IgD-negative memory B cell (primary cell): Measurements from ENCODE around the gene PRKCE. TPM values are rescaled to one million over a fixed set of nuclear protein-coding genes. Genes with fewer than 3 reads are reported as not detected.
"Not testable (repeated sequence)": the region's sequence is repeated elsewhere in the genome, so short reads cannot be mapped to it uniquely, and the experiment has no call there.

Experiments used
- H3K27ac Mint-ChIP-seq, 3 donors: one replicate each; pipeline ENCODE4 v1.8.0; 2020 to 2022; ENCODE audit warnings: mild to moderate bottlenecking in 3 of 3, mixed read lengths in 3 of 3, moderate library complexity in 1 of 3
- H3K27me3 Mint-ChIP-seq: one replicate; pipeline ENCODE4 v1.8.0; 2021; ENCODE audit warnings: mixed read lengths
- H3K36me3 Mint-ChIP-seq: one replicate; pipeline ENCODE4 v1.8.0; 2020; ENCODE audit warnings: mild to moderate bottlenecking, mixed read lengths
- H3K4me1 Mint-ChIP-seq, 3 donors: one replicate each; pipeline ENCODE4 v1.8.0; 2020 to 2022; ENCODE audit warnings: mixed read lengths in 3 of 3, mild to moderate bottlenecking in 1 of 3
- H3K4me3 Mint-ChIP-seq, 4 donors: one replicate each; pipeline ENCODE4 v1.8.0; 2020 to 2022; ENCODE audit warnings: mild to moderate bottlenecking in 4 of 4, mixed read lengths in 4 of 4, moderate library complexity in 3 of 4
- H3K9me3 Mint-ChIP-seq, 3 donors: one replicate each; pipeline ENCODE4 v1.8.0; 2020 to 2021; ENCODE audit warnings: mixed read lengths in 3 of 3, mild to moderate bottlenecking in 1 of 3
- polyA plus RNA-seq: library from polyadenylated mRNA; unstranded; fragments of 300-500 nt; fragmentation: Illumina TruSeq; gene quantifications from one replicate; pipeline ENCODE4 v1.2.3, GENCODE V29; 2021

The PRKCE gene
- polyA plus RNA-seq, 1 donor from 2014 or later, result 12.7 TPM

GRCh38 chr2:45905632-45905958, 254.1 kb downstream of the PRKCE start:
- Mint-ChIP-seq H3K9me3 (no peaks in the 10 kb centered on the region), H3K27ac (no peak overlapping the region), H3K4me1 (peaks cover 19 to 28% (median 22%) of the 10 kb centered on the region in 3 donors), H3K36me3 (peaks cover 2% of the 10 kb centered on the region), H3K4me3 (no peak overlapping the region), H3K27me3 (no peaks in the 10 kb centered on the region)

GRCh38 chr2:45907592-45907991, 256.1 kb downstream of the PRKCE start:
- Mint-ChIP-seq H3K4me1 (peaks cover 19 to 27% (median 21%) of the 10 kb centered on the region in 3 donors), H3K9me3 (no peaks in the 10 kb centered on the region), H3K27me3 (no peaks in the 10 kb centered on the region), H3K27ac (no peak overlapping the region), H3K36me3 (peaks cover 2% of the 10 kb centered on the region), H3K4me3 (no peak overlapping the region)

- Mint-ChIP-seq H3K4me3 (peak overlapping the region in 1 of 4 donors; percentile 32), H3K27me3 (no peaks in the 10 kb centered on the region), H3K36me3 (peaks cover 2% of the 10 kb centered on the region), H3K27ac (peak overlapping the region in 2 of 3 donors; percentile 41 to 50), H3K4me1 (peaks cover 19 to 23% (median 21%) of the 10 kb centered on the region in 3 donors), H3K9me3 (no peaks in the 10 kb centered on the region)
These were observed 257.1 kb downstream of the PRKCE start for GRCh38 chr2:45908316-45909170.

DNA sequence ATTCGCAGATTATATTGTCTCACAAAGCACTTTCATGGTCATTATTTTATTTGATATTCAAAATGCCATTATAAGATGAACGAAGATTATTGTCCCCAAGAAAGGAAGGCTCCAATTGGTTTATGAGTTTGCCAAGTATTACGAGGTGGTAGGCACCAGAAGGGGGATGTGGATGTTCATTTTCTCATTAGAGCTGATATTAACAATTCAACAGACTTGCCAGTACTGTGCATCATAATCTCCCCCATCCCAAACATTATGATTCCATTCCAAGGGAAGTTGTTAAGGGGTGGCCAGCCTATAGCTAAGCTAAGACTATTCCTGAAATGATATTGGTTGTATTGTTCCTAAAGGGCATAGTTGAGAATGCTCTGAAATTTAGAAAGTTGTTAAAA, 257.7 kb downstream of the PRKCE start:
- Mint-ChIP-seq H3K27ac (peak overlapping the region in 2 of 3 donors; percentile 41 to 50), H3K27me3 (no peaks in the 10 kb centered on the region), H3K36me3 (peaks cover 2% of the 10 kb centered on the region)

GRCh38 chr2:45909677-45910191, 258.3 kb downstream of the PRKCE start:
- Mint-ChIP-seq H3K27me3 (no peaks in the 10 kb centered on the region), H3K9me3 (no peaks in the 10 kb centered on the region), H3K27ac (peak overlapping the region; percentile 41 to 76 (median 50))

More for the DNA sequence above, 257.7 kb downstream of the PRKCE start:
- H3K4me3 Mint-ChIP-seq, result no peak overlapping the region
- no peaks in the 10 kb centered on the region for H3K9me3 Mint-ChIP-seq
- peaks cover 19 to 26% (median 21%) of the 10 kb centered on the region in 3 donors for H3K4me1 Mint-ChIP-seq

GRCh38 chr2:45910473-45911060, 259.1 kb downstream of the PRKCE start:
- H3K36me3 Mint-ChIP-seq, result peaks cover 4% of the 10 kb centered on the region
- H3K4me3 Mint-ChIP-seq, result peak overlapping the region in 2 of 4 donors; percentile 2 to 43
- H3K4me1 Mint-ChIP-seq, result peaks cover 22 to 34% (median 25%) of the 10 kb centered on the region in 3 donors
- no peaks in the 10 kb centered on the region for H3K27me3 Mint-ChIP-seq
- no peaks in the 10 kb centered on the region for H3K9me3 Mint-ChIP-seq
- no peak overlapping the region for H3K27ac Mint-ChIP-seq

More at GRCh38 chr2:45909677-45910191, 258.3 kb downstream of the PRKCE start:
- peak overlapping the region in 3 of 4 donors; percentile 32 to 84 (median 70) for H3K4me3 Mint-ChIP-seq
- H3K36me3 Mint-ChIP-seq, result peaks cover 4% of the 10 kb centered on the region
- H3K4me1 Mint-ChIP-seq, result peaks cover 21 to 31% (median 24%) of the 10 kb centered on the region in 3 donors

GRCh38 chr2:45911538-45911937, 260.1 kb downstream of the PRKCE start:
- peaks cover 4% of the 10 kb centered on the region for H3K36me3 Mint-ChIP-seq
- no peak overlapping the region for H3K27ac Mint-ChIP-seq
- no peaks in the 10 kb centered on the region for H3K9me3 Mint-ChIP-seq
- no peak overlapping the region for H3K4me3 Mint-ChIP-seq
- peaks cover 26 to 42% (median 27%) of the 10 kb centered on the region in 3 donors for H3K4me1 Mint-ChIP-seq
- H3K27me3 Mint-ChIP-seq, result no peaks in the 10 kb centered on the region

DNA sequence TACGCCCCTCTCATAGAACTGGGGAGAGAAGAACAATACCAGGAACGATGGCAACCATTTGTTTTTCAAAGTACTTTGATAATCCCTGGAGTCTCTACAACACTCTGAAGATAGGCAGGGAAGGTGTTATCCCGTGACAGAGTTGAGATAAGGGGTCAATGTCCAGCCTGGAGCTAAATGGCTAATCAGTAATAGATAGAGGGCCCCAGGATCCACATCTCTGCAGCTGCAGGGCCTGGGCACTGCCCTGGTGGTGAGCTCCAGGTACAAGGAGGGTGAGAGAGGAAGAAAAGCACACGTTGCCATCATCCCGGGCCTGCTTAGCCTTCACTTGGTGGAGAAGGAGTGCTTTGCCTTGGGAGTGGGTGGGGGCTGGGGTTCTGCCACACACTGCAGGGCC, 260.6 kb downstream of the PRKCE start:
- H3K9me3 Mint-ChIP-seq, result no peaks in the 10 kb centered on the region
- peaks cover 4% of the 10 kb centered on the region for H3K36me3 Mint-ChIP-seq
- H3K27me3 Mint-ChIP-seq, result no peaks in the 10 kb centered on the region
- no peak overlapping the region for H3K27ac Mint-ChIP-seq
- no peak overlapping the region for H3K4me3 Mint-ChIP-seq
- H3K4me1 Mint-ChIP-seq, result peaks cover 26 to 43% (median 27%) of the 10 kb centered on the region in 3 donors

DNA sequence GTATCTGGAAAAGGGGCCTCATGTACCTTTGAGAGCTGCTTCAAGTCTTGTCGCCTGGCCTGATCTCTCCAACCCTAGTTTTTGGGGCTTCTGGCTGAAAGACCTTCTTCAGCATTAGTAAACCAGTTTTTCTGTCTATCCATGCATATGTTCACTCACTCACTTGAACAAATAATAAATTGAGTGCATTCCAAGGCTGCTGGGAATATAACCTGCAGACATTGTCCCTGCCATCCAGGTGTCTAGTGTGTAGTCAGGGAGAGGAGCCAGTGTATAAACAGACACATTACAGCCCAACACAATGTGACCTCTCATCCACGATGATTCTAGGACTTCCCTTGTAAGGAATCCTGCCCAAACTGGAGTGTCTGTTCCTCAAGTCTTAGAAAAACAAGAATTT, 262.1 kb downstream of the PRKCE start:
- Mint-ChIP-seq H3K27ac (no peak overlapping the region), H3K4me1 (peaks cover 28 to 47% (median 28%) of the 10 kb centered on the region in 3 donors), H3K9me3 (no peaks in the 10 kb centered on the region), H3K36me3 (peaks cover 2% of the 10 kb centered on the region), H3K4me3 (no peak overlapping the region), H3K27me3 (no peaks in the 10 kb centered on the region)

- peak overlapping the region in 1 of 3 donors; percentile 55 for H3K27ac Mint-ChIP-seq
- no peaks in the 10 kb centered on the region for H3K27me3 Mint-ChIP-seq
These were observed 264.0 kb downstream of the PRKCE start for GRCh38 chr2:45915523-45915922.

GRCh38 chr2:45917561-45918176, 266.2 kb downstream of the PRKCE start:
- H3K27me3 Mint-ChIP-seq, H3K27ac Mint-ChIP-seq, H3K9me3 Mint-ChIP-seq, H3K4me3 Mint-ChIP-seq, H3K36me3 Mint-ChIP-seq: not testable (repeated sequence)
- H3K4me1 Mint-ChIP-seq, result peaks cover 18 to 48% (median 27%) of the 10 kb centered on the region in 3 donors

More at GRCh38 chr2:45915523-45915922, 264.0 kb downstream of the PRKCE start:
- H3K9me3 Mint-ChIP-seq, result no peaks in the 10 kb centered on the region
- H3K4me3 Mint-ChIP-seq, result no peak overlapping the region
- H3K4me1 Mint-ChIP-seq, result peaks cover 22 to 47% (median 27%) of the 10 kb centered on the region in 3 donors
- H3K36me3 Mint-ChIP-seq, result peaks cover 2% of the 10 kb centered on the region

- Mint-ChIP-seq H3K4me1 (peaks cover 18 to 48% (median 26%) of the 10 kb centered on the region in 3 donors), H3K27me3 (no peaks in the 10 kb centered on the region), H3K9me3 (no peaks in the 10 kb centered on the region), H3K4me3 (peak overlapping the region in 2 of 4 donors; percentile 63 to 85), H3K27ac (peak overlapping the region in 1 of 3 donors; percentile 86), H3K36me3 (peaks cover 2% of the 10 kb centered on the region)
These were observed 267.1 kb downstream of the PRKCE start for GRCh38 chr2:45918463-45919159.

- peak overlapping the region in 2 of 4 donors; percentile 67 to 85 for H3K4me3 Mint-ChIP-seq
These were observed 267.7 kb downstream of the PRKCE start for GRCh38 chr2:45919160-45919650.

DNA sequence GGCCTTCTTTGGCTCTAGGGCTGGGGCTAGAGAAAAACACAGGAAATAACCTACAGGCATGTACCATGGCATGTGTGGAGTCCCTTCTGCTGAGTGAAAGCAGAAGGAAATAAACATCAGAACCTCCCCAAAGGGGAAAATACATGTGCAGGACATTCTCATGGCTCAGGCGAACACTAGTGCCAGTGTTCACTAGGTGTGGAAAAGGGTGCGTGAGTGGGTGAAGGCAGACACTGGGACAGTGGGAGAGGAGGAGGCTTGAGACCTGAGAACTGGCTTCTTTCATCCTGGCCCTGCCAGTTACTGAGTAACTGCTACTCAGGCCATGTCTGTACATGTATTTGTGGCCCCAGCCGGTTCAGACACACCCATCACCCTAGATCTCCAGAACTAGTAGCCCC, 268.2 kb downstream of the PRKCE start:
- Mint-ChIP-seq H3K4me1 (peaks cover 16 to 40% (median 26%) of the 10 kb centered on the region in 3 donors), H3K4me3 (peak overlapping the region in 2 of 4 donors; percentile 67 to 85), H3K36me3 (no peaks in the 10 kb centered on the region), H3K27me3 (no peaks in the 10 kb centered on the region), H3K27ac (peak overlapping the region in 1 of 3 donors; percentile 86), H3K9me3 (no peaks in the 10 kb centered on the region)

More at GRCh38 chr2:45919160-45919650, 267.7 kb downstream of the PRKCE start:
- Mint-ChIP-seq H3K36me3 (peaks cover 2% of the 10 kb centered on the region), H3K27ac (peak overlapping the region in 1 of 3 donors; percentile 86), H3K9me3 (no peaks in the 10 kb centered on the region), H3K27me3 (no peaks in the 10 kb centered on the region), H3K4me1 (peaks cover 18 to 44% (median 28%) of the 10 kb centered on the region in 3 donors)
